CD4-positive, CD25-positive, alpha-beta regulatory T cell (primary cell): Measurements from ENCODE around the gene GLB1L. TPM values are rescaled to one million over a fixed set of nuclear protein-coding genes. Genes with fewer than 3 reads are reported as not detected.

Experiments used
- ATAC-seq, 2 donors: fragments of 150-1000 bp; cut with Tn5 transposase; one replicate each; pipeline ENCODE4 v1.10.0; 2021; ENCODE audit warnings: low read depth in 2 of 2, moderate number of reproducible peaks in 2 of 2, moderate library complexity in 1 of 2
- DNase-seq, 3 donors: peaks; one replicate each; pipeline versions ENCODE4 v3.0.0 to v3.0.0-alpha.2; 2012 to 2022; ENCODE audit warnings: mixed read lengths in 1 of 3
- H3K27ac ChIP-seq: one replicate; pipeline ENCODE4 v1.7.0; 2013; ENCODE audit warnings: mild to moderate bottlenecking, low read length; ENCODE audit not compliant: insufficient read depth, poor library complexity, severe bottlenecking
- H3K27me3 ChIP-seq: one replicate; pipeline ENCODE4 v1.7.0; 2013; ENCODE audit warnings: low read length; ENCODE audit not compliant: control insufficient read depth, insufficient read depth
- H3K36me3 ChIP-seq: one replicate; pipeline ENCODE4 v1.7.0; 2013; ENCODE audit warnings: mild to moderate bottlenecking, low read length, moderate library complexity; ENCODE audit not compliant: control insufficient read depth, insufficient read depth
- H3K4me1 ChIP-seq: 2 replicates; pipeline ENCODE4 v1.7.0; 2013; ENCODE audit warnings: mild to moderate bottlenecking, low read length; ENCODE audit not compliant: insufficient read depth, control insufficient read depth, poor library complexity, severe bottlenecking
- H3K4me3 ChIP-seq: one replicate; pipeline ENCODE4 v1.7.0; 2013; ENCODE audit warnings: low read depth, mild to moderate bottlenecking, low read length, moderate library complexity
- H3K9me3 ChIP-seq, 2 experiments: 1 replicate in 1 of 2; 2 replicates in 1 of 2; pipeline ENCODE4 v1.7.0; 2013; ENCODE audit warnings: low read length in 2 of 2, mild to moderate bottlenecking in 1 of 2, moderate library complexity in 1 of 2; ENCODE audit not compliant: control insufficient read depth in 2 of 2
- H3K27ac Mint-ChIP-seq, 3 donors: one replicate each; pipeline ENCODE4 v1.8.0; 2020 to 2022; ENCODE audit warnings: mild to moderate bottlenecking in 3 of 3, mixed read lengths in 3 of 3, moderate library complexity in 2 of 3
- H3K27me3 Mint-ChIP-seq: one replicate; pipeline ENCODE4 v1.8.0; 2022; ENCODE audit warnings: mild to moderate bottlenecking, mixed read lengths
- H3K36me3 Mint-ChIP-seq: one replicate; pipeline ENCODE4 v1.8.0; 2020; ENCODE audit warnings: mixed read lengths
- H3K4me1 Mint-ChIP-seq, 4 donors: one replicate each; pipeline ENCODE4 v1.8.0; 2020 to 2022; ENCODE audit warnings: mixed read lengths in 4 of 4, mild to moderate bottlenecking in 1 of 4
- H3K4me3 Mint-ChIP-seq, 4 donors: one replicate each; pipeline ENCODE4 v1.8.0; 2020 to 2022; ENCODE audit warnings: mild to moderate bottlenecking in 4 of 4, mixed read lengths in 4 of 4, moderate library complexity in 3 of 4
- H3K9me3 Mint-ChIP-seq, 7 donors: one replicate each; pipeline ENCODE4 v1.8.0; 2020 to 2022; ENCODE audit warnings: mixed read lengths in 7 of 7, mild to moderate bottlenecking in 3 of 7, moderate library complexity in 2 of 7
- polyA plus RNA-seq, 4 donors: library from polyadenylated mRNA; unstranded; fragments of 300-500 nt; fragmentation: Illumina TruSeq; gene quantifications; one replicate each; pipeline ENCODE4 v1.2.3, GENCODE V29; 2021
- total RNA-seq: library from RNA; stranded (reverse); gene quantifications from one replicate; pipeline ENCODE4 v1.2.3, GENCODE V29; 2022

Gene GLB1L
- total and polyA plus RNA-seq, 5 donors from 2014 or later, result 0.78 to 1.1 (median 0.88) TPM; not detected in 1

DNA sequence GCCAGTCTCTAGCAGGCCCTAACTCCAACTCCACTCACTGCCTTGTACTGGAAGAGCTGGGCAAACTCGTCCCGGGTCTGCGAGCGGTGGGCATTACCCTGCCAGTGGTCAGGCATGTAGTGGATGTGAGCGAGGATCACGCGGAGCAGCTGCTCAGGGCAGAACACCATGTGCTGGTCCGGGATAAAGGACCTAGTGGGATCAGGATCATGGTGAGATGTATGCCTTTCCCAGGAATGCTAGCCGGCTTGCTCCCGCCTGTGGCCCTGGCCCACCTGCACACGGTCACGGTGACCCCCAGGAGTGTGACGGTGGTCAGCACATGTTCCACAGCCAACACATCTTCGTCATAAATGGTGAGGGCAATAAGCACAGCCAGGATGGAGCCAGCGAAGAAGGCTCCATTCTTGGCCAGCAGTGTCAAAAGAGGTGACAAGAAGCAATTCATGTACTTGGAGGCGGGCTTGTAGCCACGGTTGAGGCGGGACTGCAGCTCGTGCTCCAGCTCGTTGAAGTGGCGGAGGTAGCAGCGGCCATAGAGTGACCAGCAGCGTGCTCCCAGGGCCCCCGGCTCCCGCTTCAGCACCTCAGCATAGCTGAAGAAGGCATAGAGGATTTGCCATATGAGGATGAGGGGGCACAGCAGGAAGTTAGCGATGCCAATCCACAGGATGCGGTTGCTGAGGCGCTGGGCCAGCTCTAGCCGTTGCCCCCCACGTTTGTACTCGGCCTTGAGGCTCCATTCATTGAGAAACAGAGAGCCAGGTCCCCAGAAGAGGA lies 21.2 kb downstream of the GLB1L start:
- Mint-ChIP-seq H3K36me3 (peaks cover 28% of the 10 kb centered on the region), H3K27ac (peak overlapping the region in 1 of 3 donors; percentile 52), H3K4me1 (peaks cover 11 to 37% (median 19%) of the 10 kb centered on the region in 4 donors), H3K9me3 (peaks cover 0 to 2% (median 0%) of the 10 kb centered on the region in 7 donors), H3K27me3 (no peaks in the 10 kb centered on the region), H3K4me3 (peak overlapping the region in 2 of 4 donors; percentile 38 to 98)
- peaks cover 59% of the 10 kb centered on the region for H3K36me3 ChIP-seq
- ATAC-seq (no peak), DNase-seq (no peak)
- no peak overlapping the region for H3K4me3 ChIP-seq
- H3K4me1 ChIP-seq, result peaks cover 26% of the 10 kb centered on the region
- no peak overlapping the region for H3K27ac ChIP-seq
- H3K9me3 ChIP-seq, result no peaks in the 10 kb centered on the region
- H3K27me3 ChIP-seq, result no peaks in the 10 kb centered on the region

- Mint-ChIP-seq H3K4me1 (peaks cover 11 to 31% (median 19%) of the 10 kb centered on the region in 4 donors), H3K4me3 (peak overlapping the region in 2 of 4 donors; percentile 32 to 83), H3K27ac (peak overlapping the region in 1 of 3 donors; percentile 66), H3K36me3 (peaks cover 28% of the 10 kb centered on the region), H3K9me3 (peaks cover 0 to 2% (median 0%) of the 10 kb centered on the region in 7 donors), H3K27me3 (no peaks in the 10 kb centered on the region)
- Histone ChIP-seq H3K4me3 (no peak overlapping the region), H3K27me3 (no peaks in the 10 kb centered on the region), H3K9me3 (no peaks in the 10 kb centered on the region), H3K4me1 (peaks cover 23% of the 10 kb centered on the region), H3K27ac (no peak overlapping the region), H3K36me3 (peaks cover 59% of the 10 kb centered on the region)
- ATAC-seq, result no peak
- DNase-seq, result no peak
These were observed 23.2 kb downstream of the GLB1L start for GRCh38 chr2:219221957-219222518.

GRCh38 chr2:219220652-219221402 lies 24.4 kb downstream of the GLB1L start:
- Histone ChIP-seq H3K27me3 (no peaks in the 10 kb centered on the region), H3K36me3 (peaks cover 51% of the 10 kb centered on the region), H3K4me1 (peaks cover 23% of the 10 kb centered on the region), H3K9me3 (no peaks in the 10 kb centered on the region), H3K27ac (no peak overlapping the region), H3K4me3 (no peak overlapping the region)
- no peak for ATAC-seq
- Mint-ChIP-seq H3K36me3 (peaks cover 26% of the 10 kb centered on the region), H3K27ac (no peak overlapping the region), H3K4me1 (peaks cover 9 to 31% (median 16%) of the 10 kb centered on the region in 4 donors), H3K9me3 (peaks cover 0 to 2% (median 0%) of the 10 kb centered on the region in 7 donors), H3K4me3 (peak overlapping the region in 1 of 4 donors; percentile 87), H3K27me3 (no peaks in the 10 kb centered on the region)
- no peak for DNase-seq

DNA sequence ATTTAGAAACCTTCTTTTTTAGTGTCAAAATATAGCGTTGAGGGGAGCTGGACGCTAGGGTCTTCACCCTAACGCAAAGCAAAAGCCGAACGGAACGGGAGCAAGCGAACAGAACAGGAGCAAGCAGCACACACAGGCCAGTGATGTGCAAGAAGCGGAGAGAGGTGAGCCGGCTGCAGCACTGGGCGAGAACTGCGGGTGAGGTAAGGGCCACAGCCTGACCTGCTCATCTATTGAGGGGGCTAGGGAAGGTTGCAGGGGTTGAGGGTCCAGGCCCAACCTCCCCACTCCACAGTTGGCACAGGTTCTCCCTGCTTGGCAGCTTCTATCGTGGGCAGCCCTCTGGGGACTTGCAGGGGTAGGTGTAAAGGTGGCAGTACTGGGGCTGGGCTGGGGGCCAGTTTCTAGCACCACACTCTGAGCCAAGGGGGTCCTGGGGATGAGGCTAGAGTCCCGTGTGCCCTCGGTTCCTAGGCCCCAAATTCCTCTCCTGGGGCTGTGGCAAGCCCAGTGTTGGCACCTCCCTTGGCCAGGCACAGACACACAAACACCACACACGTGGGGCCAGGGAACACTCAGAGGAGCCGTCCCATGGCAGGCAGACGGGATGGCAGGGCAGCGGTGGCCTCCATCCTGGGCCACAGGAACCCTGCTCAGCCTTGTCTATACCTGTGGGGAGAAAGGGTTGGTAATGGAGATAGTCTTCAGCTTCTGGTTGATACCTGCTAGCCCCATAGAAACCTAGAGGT lies 25.3 kb downstream of the GLB1L start:
- no peak for ATAC-seq

GRCh38 chr2:219218732-219219701 lies 26.2 kb downstream of the GLB1L start, which contains the start of gene ABCB6:
ABCB6 (minus strand) TSS chr2:219218958; CDS start chr2:219218673, 285 bp downstream.
- Histone ChIP-seq H3K9me3 (no peaks in the 10 kb centered on the region), H3K4me1 (peaks cover 23% of the 10 kb centered on the region), H3K27me3 (no peaks in the 10 kb centered on the region), H3K27ac (peak within 1 kb of the TSS; percentile 50), H3K4me3 (peak within 1 kb of the TSS; percentile 66), H3K36me3 (peaks cover 32% of the 10 kb centered on the region)
- ATAC-seq (peak; percentile 77 to 80), DNase-seq (peak; percentile 80 to 93 (median 86))
- peak within 1 kb of the TSS; percentile 27 to 86 (median 84) for H3K27ac Mint-ChIP-seq
- H3K4me3 Mint-ChIP-seq, result peak within 1 kb of the TSS; percentile 86 to 92 (median 88)
- peaks cover 0 to 2% (median 0%) of the 10 kb centered on the region in 7 donors for H3K9me3 Mint-ChIP-seq
- no peaks in the 10 kb centered on the region for H3K27me3 Mint-ChIP-seq
- peaks cover 17% of the 10 kb centered on the region for H3K36me3 Mint-ChIP-seq
- H3K4me1 Mint-ChIP-seq, result peaks cover 10 to 26% (median 14%) of the 10 kb centered on the region in 4 donors

More for the DNA sequence above, 25.3 kb downstream of the GLB1L start:
- Histone ChIP-seq H3K4me1 (peaks cover 23% of the 10 kb centered on the region), H3K9me3 (no peaks in the 10 kb centered on the region), H3K27me3 (no peaks in the 10 kb centered on the region), H3K4me3 (no peak overlapping the region), H3K36me3 (peaks cover 42% of the 10 kb centered on the region), H3K27ac (no peak overlapping the region)
- peak overlapping the region in 1 of 3 donors; percentile 67 for H3K27ac Mint-ChIP-seq
- peaks cover 9 to 26% (median 15%) of the 10 kb centered on the region in 4 donors for H3K4me1 Mint-ChIP-seq
- H3K9me3 Mint-ChIP-seq, result peaks cover 0 to 2% (median 0%) of the 10 kb centered on the region in 7 donors
- H3K27me3 Mint-ChIP-seq, result no peaks in the 10 kb centered on the region
- no peak for DNase-seq
- peaks cover 21% of the 10 kb centered on the region for H3K36me3 Mint-ChIP-seq
- H3K4me3 Mint-ChIP-seq, result peak overlapping the region; percentile 85 to 89 (median 86)

GRCh38 chr2:219218217-219218731 lies 27.0 kb downstream of the GLB1L start:
- H3K27me3 ChIP-seq, result no peaks in the 10 kb centered on the region
- H3K4me1 ChIP-seq, result peaks cover 23% of the 10 kb centered on the region
- peak overlapping the region; percentile 50 for H3K27ac ChIP-seq
- H3K36me3 ChIP-seq, result peaks cover 25% of the 10 kb centered on the region
- no peaks in the 10 kb centered on the region for H3K9me3 ChIP-seq
- H3K9me3 Mint-ChIP-seq, result peaks cover 0 to 2% (median 0%) of the 10 kb centered on the region in 7 donors
- H3K27me3 Mint-ChIP-seq, result no peaks in the 10 kb centered on the region
- peak overlapping the region in 2 of 3 donors; percentile 84 to 86 for H3K27ac Mint-ChIP-seq
- H3K4me3 ChIP-seq, result peak overlapping the region; percentile 66
- H3K4me1 Mint-ChIP-seq, result peaks cover 10 to 24% (median 14%) of the 10 kb centered on the region in 4 donors
- no peak for DNase-seq
- peak overlapping the region; percentile 86 to 92 (median 88) for H3K4me3 Mint-ChIP-seq
- H3K36me3 Mint-ChIP-seq, result peaks cover 10% of the 10 kb centered on the region
- peak; percentile 14 to 23 for ATAC-seq
